ENCODE results near the gene LCP2.

LCP2 gene

GRCh38 chr5:170293273-170293672 lies 4.3 kb downstream of the LCP2 start:
- no peak for TF ChIP-seq CTCF (IDR thresholded peaks at IDR 0.05; ENCODE audit: unreplicated experiment in 3 of 3)
- Mint-ChIP-seq H3K4me1 (peaks cover 8% of the 10 kb centered on the region), H3K36me3 (ENCODE audit: low read depth) (peaks cover 3% of the 10 kb centered on the region)

GRCh38 chr5:170292179-170293104 lies 5.1 kb downstream of the LCP2 start:
- Mint-ChIP-seq H3K27ac (no peak overlapping the region), H3K9me3 (peaks cover 12% of the 10 kb centered on the region), H3K4me3 (no peak overlapping the region), H3K27me3 (ENCODE audit: low read depth) (peaks cover 38% of the 10 kb centered on the region), H3K4me1 (peaks cover 8% of the 10 kb centered on the region), H3K36me3 (ENCODE audit: low read depth) (peaks cover 3% of the 10 kb centered on the region)
- TF ChIP-seq CTCF (IDR thresholded peaks at IDR 0.05; ENCODE audit: unreplicated experiment in 3 of 3): no peak

More at GRCh38 chr5:170293273-170293672, 4.3 kb downstream of the LCP2 start:
- peaks cover 34% of the 10 kb centered on the region for H3K27me3 Mint-ChIP-seq (ENCODE audit: low read depth)
- peaks cover 12% of the 10 kb centered on the region for H3K9me3 Mint-ChIP-seq
- H3K27ac Mint-ChIP-seq: no peak overlapping the region
- H3K4me3 Mint-ChIP-seq: no peak overlapping the region

- H3K27me3 Mint-ChIP-seq (ENCODE audit: low read depth): peaks cover 22% of the 10 kb centered on the region
- H3K4me1 Mint-ChIP-seq: peaks cover 8% of the 10 kb centered on the region
- H3K36me3 Mint-ChIP-seq (ENCODE audit: low read depth): peaks cover 3% of the 10 kb centered on the region
- TF ChIP-seq CTCF (IDR thresholded peaks at IDR 0.05; ENCODE audit: unreplicated experiment in 3 of 3): no peak
- peaks cover 19% of the 10 kb centered on the region for H3K9me3 Mint-ChIP-seq
- H3K27ac Mint-ChIP-seq: no peak overlapping the region
- no peak overlapping the region for H3K4me3 Mint-ChIP-seq
Observed at GRCh38 chr5:170290498-170290897, 7.1 kb downstream of the LCP2 start.

- H3K27me3 Mint-ChIP-seq (ENCODE audit: low read depth): peaks cover 28% of the 10 kb centered on the region
- H3K27ac Mint-ChIP-seq: peak overlapping the region in 2 of 3 experiments; percentile 58 to 72
- H3K9me3 Mint-ChIP-seq: peaks cover 25% of the 10 kb centered on the region
- no peak for TF ChIP-seq CTCF (IDR thresholded peaks at IDR 0.05; ENCODE audit: unreplicated experiment in 3 of 3)
- H3K4me1 Mint-ChIP-seq: peaks cover 8% of the 10 kb centered on the region
- H3K36me3 Mint-ChIP-seq (ENCODE audit: low read depth): peaks cover 3% of the 10 kb centered on the region
- peak overlapping the region in 1 of 3 experiments; percentile 5 for H3K4me3 Mint-ChIP-seq
Observed at GRCh38 chr5:170289764-170290163, 7.8 kb downstream of the LCP2 start.

- TF ChIP-seq CTCF (IDR thresholded peaks at IDR 0.05; ENCODE audit: unreplicated experiment in 3 of 3): no peak
- Mint-ChIP-seq H3K27me3 (ENCODE audit: low read depth) (peaks cover 28% of the 10 kb centered on the region), H3K9me3 (peaks cover 25% of the 10 kb centered on the region), H3K4me1 (peaks cover 8% of the 10 kb centered on the region), H3K27ac (no peak overlapping the region), H3K4me3 (no peak overlapping the region), H3K36me3 (ENCODE audit: low read depth) (peaks cover 3% of the 10 kb centered on the region)
Observed at GRCh38 chr5:170289121-170289520, 8.5 kb downstream of the LCP2 start.
